GM12874 (cell line): ENCODE measurements around the gene EPM2AIP1.

Source experiments
- CTCF ChIP-seq: IDR thresholded peaks from 2 replicates; pipeline ENCODE4 v1.5.1; 2011; ENCODE audit warnings: low read depth, mild to moderate bottlenecking, control low read depth, low read length, moderate library complexity; ENCODE audit not compliant: insufficient read depth

Gene EPM2AIP1

GRCh38 chr3:37024092-37024491 lies 31.2 kb upstream of the EPM2AIP1 start:
- TF ChIP-seq CTCF: 0 out of 2 replicates have a peak, but pooled peaks have one; percentile 18

- TF ChIP-seq CTCF: no peak
Measured at GRCh38 chr3:37017683-37018082, 24.8 kb upstream of the EPM2AIP1 start.

- no peak for TF ChIP-seq CTCF
Measured at GRCh38 chr3:37016903-37017302, 24.0 kb upstream of the EPM2AIP1 start.

- no peak for TF ChIP-seq CTCF
Measured at GRCh38 chr3:37015642-37016041, 22.7 kb upstream of the EPM2AIP1 start.

- TF ChIP-seq CTCF: no peak
Measured at GRCh38 chr3:37014620-37015019, 21.7 kb upstream of the EPM2AIP1 start.

- TF ChIP-seq CTCF: no peak
Measured at GRCh38 chr3:36993326-36994283, 674 bp upstream of the EPM2AIP1 start, which contains the start of gene MLH1. MLH1 (plus strand) TSS chr3:36993518; CDS start chr3:36993548, 30 bp downstream.

GRCh38 chr3:36991923-36992805 lies 767 bp downstream of the EPM2AIP1 start:
- TF ChIP-seq CTCF: no peak
